Adrenal gland (tissue), 19 donors: ENCODE results near the gene CABYR. TPM values are rescaled to one million over a fixed set of nuclear protein-coding genes. Genes with fewer than 3 reads are reported as not detected.

Experiments
- DNase-seq, 7 donors: peaks; one replicate each; pipeline ENCODE4 v3.0.0-alpha.2; 2019 to 2020
- H3K27ac ChIP-seq, 5 donors: fragments of 200-600 bp; sonication (generic) in 4 of 5; 1 replicate in 3 of 5; 2 replicates in 2 of 5; pipeline versions ENCODE4 v1.5.1 to v1.8.0; 2016 to 2020; ENCODE audit warnings: mild to moderate bottlenecking in 1 of 5
- H3K27me3 ChIP-seq: fragments of 200-600 bp; 2 replicates; pipeline ENCODE4 v1.8.0; 2021
- H3K36me3 ChIP-seq, 2 donors: fragments of 200-600 bp; replicated peaks in 1 of 2; 1 replicate in 1 of 2; 2 replicates in 1 of 2; pipeline versions ENCODE4 v1.5.1 to v1.8.0; 2018 to 2022
- H3K4me1 ChIP-seq, 2 donors: fragments of 200-600 bp; replicated peaks in 1 of 2; 1 replicate in 1 of 2; 2 replicates in 1 of 2; pipeline versions ENCODE4 v1.5.1 to v1.8.0; 2018 to 2021
- H3K4me3 ChIP-seq, 4 donors: fragments of 200-600 bp; sonication (generic) in 3 of 4; one replicate each; pipeline ENCODE4 v1.5.1; 2016 to 2018
- H3K9me3 ChIP-seq, 3 donors: fragments of 200-600 bp; sonication (generic) in 1 of 3; replicated peaks in 1 of 3; 1 replicate in 2 of 3; 2 replicates in 1 of 3; pipeline versions ENCODE4 v1.5.1 to v1.8.0; 2016 to 2021
- CTCF ChIP-seq, 6 experiments: fragments of 450-650 bp in 4 of 6; fragments of 200-600 bp in 2 of 6; sonication (generic) in 1 of 6; IDR thresholded peaks; 1 replicate in 5 of 6; 2 replicates in 1 of 6; pipeline versions ENCODE4 v1.5.1 to v1.8.0; 2016 to 2021; ENCODE audit warnings: antibody characterized with exemption in 6 of 6, mild to moderate bottlenecking in 2 of 6, moderate library complexity in 1 of 6
- POLR2A ChIP-seq, 2 donors: fragments of 450-650 bp; IDR thresholded peaks; one replicate each; pipeline ENCODE4 v1.6.1; 2017; ENCODE audit warnings: antibody characterized with exemption in 2 of 2, mild to moderate bottlenecking in 2 of 2, moderate library complexity in 1 of 2
- WGBS, 4 donors: extraction: QIAGEN DNeasy Blood & Tissue Kit in 2 of 4; methylation state at CpG; one replicate each; pipeline versions ENCODE4 v1.1.5 to v1.1.7; 2013 to 2017; 5-methylcytosine and 5-hydroxymethylcytosine counted together
- intact Hi-C, 2 donors: fragments of 100-400 bp; cut with DNase I; formaldehyde crosslinking; loops; one replicate each; pipeline versions ENCODE4 v1.14.1 to v1.15.0; 2022 to 2023
- long read RNA-seq, 10 donors: library from polyadenylated mRNA in 3 of 10; unstranded in 2 of 10; stranded (forward) in 1 of 10; transcript quantifications; one replicate each; pipeline ENCODE4 v2.0.0 and lab custom pipeline, GENCODE V29; 2021 to 2026
- polyA plus RNA-seq, 3 donors: library from polyadenylated mRNA; stranded (reverse); fragments of 200-250 nt in 2 of 3; fragments of 350-450 nt in 1 of 3; fragmentation: Illumina TruSeq in 1 of 3; extraction: RNeasy Lipid Tissue Mini Kit (QIAGEN cat#74804) in 1 of 3; gene quantifications; one replicate each; pipeline ENCODE4 v1.2.3, GENCODE V29; 2013 to 2014
- total RNA-seq, 9 donors: library from RNA; depleted of rRNA in 4 of 9; stranded (reverse); fragments of >200 nt in 4 of 9; fragments of 120-200 nt in 1 of 9; fragmentation: NEBNext Ultra II Directional in 1 of 9; extraction: Animal tissue kit (Norgen Biotek cat#: 25700) in 1 of 9; gene quantifications; one replicate each; pipeline versions ENCODE4 v1.1.0 to v1.2.4, GENCODE V29; 2013 to 2023
- donor health status: healthy with polysubstance abuse.
- donor health status: Bipolar disorder and iron deficiency.
- donor health status: DM: yes; HTN: yes; CAD: no.
- donor health status: DM: no; HTN: no; CAD: no.
- donor health status: DM: no; HTN: no; CAD: no.
- donor health status: DM: yes; HTN: yes; CAD: no.

CABYR gene
- total RNA-seq (1 to 10 TPM; 1.1 to 9.6 (median 4.0) TPM), polyA plus RNA-seq (1 to 10 TPM; 3.2 to 4.7 (median 3.2) TPM)
- long read RNA-seq, donor 1 = 0 reads
- long read RNA-seq, donor 2, partial matches to known transcripts = 0 of 1 reads
- long read RNA-seq, donor 2, other reads (novel, unspliced or antisense) = 0 of 1 reads
- long read RNA-seq, donor 3 = 0 reads
- long read RNA-seq, donor 4, partial matches to known transcripts = 1 of 3 reads
- long read RNA-seq, donor 4, other reads (novel, unspliced or antisense) = 1 of 3 reads
- long read RNA-seq, donor 5, transcript CABYR-203 (6 exons, 1,414 nt) = major isoform, 5 of 10 reads
- long read RNA-seq, donor 5, partial matches to known transcripts = 0 of 10 reads
- long read RNA-seq, donor 5, other reads (novel, unspliced or antisense) = 1 of 10 reads
- long read RNA-seq, donor 6, partial matches to known transcripts = 0 of 4 reads
- long read RNA-seq, donor 6, other reads (novel, unspliced or antisense) = 1 of 4 reads
- long read RNA-seq, donor 7 = 0 reads
- long read RNA-seq, donor 8 = 0 reads
- long read RNA-seq, donor 9 = 0 reads
- long read RNA-seq, donor 10 = 0 reads

- H3K27ac ChIP-seq = peak within 1 kb of the TSS in 4 of 5 donors; percentile 7 to 88 (median 68)
- 2 to 5% (median 2%) methylated on average over 25 to 63 of the region's 63 CpGs for WGBS, 4 donors
- intact Hi-C loops = no loop called here
- H3K36me3 ChIP-seq = no peaks in the 10 kb centered on the region
- H3K9me3 ChIP-seq = no peaks in the 10 kb centered on the region
- DNase-seq = peak; percentile 74 to 93 (median 87)
- peaks cover 0 to 6% of the 10 kb centered on the region in 2 donors for H3K4me1 ChIP-seq
- peak within 1 kb of the TSS in 2 of 4 donors; percentile 73 to 85 for H3K4me3 ChIP-seq
- no peaks in the 10 kb centered on the region for H3K27me3 ChIP-seq
- no peak for TF ChIP-seq CTCF (IDR thresholded peaks at IDR 0.05)
- TF ChIP-seq POLR2A (IDR thresholded peaks at IDR 0.05) = peak; percentile 79 to 87
These were observed at the start of gene CABYR for GRCh38 chr18:24138789-24139616. CABYR (plus strand) TSS chr18:24139062; CDS start chr18:24143115, 4,053 bp downstream.

- peaks cover 0 to 17% of the 10 kb centered on the region in 2 donors for H3K4me1 ChIP-seq
- H3K4me3 ChIP-seq = no peak overlapping the region
- WGBS, 4 donors = 28 to 34% (median 30%) methylated on average over 4 of the region's 4 CpGs
- DNase-seq = no peak
- no peaks in the 10 kb centered on the region for H3K9me3 ChIP-seq
- TF ChIP-seq POLR2A (IDR thresholded peaks at IDR 0.05) = no peak
- TF ChIP-seq CTCF (IDR thresholded peaks at IDR 0.05) = no peak
- no peak overlapping the region for H3K27ac ChIP-seq
- intact Hi-C loops = no loop called here
- no peaks in the 10 kb centered on the region for H3K27me3 ChIP-seq
- no peaks in the 10 kb centered on the region for H3K36me3 ChIP-seq
These were observed 49.8 kb upstream of the CABYR start for GRCh38 chr18:24089076-24089475.

GRCh38 chr18:24089515-24090337 is 49.1 kb upstream of the CABYR start:
- 55 to 75% (median 65%) methylated on average over 4 of the region's 4 CpGs for WGBS, 4 donors

More at GRCh38 chr18:24089515-24090337, 49.1 kb upstream of the CABYR start:
- intact Hi-C loops = no loop called here
- no peak for TF ChIP-seq POLR2A (IDR thresholded peaks at IDR 0.05)
- no peak for TF ChIP-seq CTCF (IDR thresholded peaks at IDR 0.05)
- DNase-seq = no peak
- Histone ChIP-seq H3K27me3 (no peaks in the 10 kb centered on the region), H3K36me3 (no peaks in the 10 kb centered on the region), H3K4me3 (no peak overlapping the region), H3K4me1 (peaks cover 0 to 17% of the 10 kb centered on the region in 2 donors), H3K9me3 (no peaks in the 10 kb centered on the region), H3K27ac (no peak overlapping the region)
